ENCODE measurements around the gene CACNA1S.

The CACNA1S gene

DNA sequence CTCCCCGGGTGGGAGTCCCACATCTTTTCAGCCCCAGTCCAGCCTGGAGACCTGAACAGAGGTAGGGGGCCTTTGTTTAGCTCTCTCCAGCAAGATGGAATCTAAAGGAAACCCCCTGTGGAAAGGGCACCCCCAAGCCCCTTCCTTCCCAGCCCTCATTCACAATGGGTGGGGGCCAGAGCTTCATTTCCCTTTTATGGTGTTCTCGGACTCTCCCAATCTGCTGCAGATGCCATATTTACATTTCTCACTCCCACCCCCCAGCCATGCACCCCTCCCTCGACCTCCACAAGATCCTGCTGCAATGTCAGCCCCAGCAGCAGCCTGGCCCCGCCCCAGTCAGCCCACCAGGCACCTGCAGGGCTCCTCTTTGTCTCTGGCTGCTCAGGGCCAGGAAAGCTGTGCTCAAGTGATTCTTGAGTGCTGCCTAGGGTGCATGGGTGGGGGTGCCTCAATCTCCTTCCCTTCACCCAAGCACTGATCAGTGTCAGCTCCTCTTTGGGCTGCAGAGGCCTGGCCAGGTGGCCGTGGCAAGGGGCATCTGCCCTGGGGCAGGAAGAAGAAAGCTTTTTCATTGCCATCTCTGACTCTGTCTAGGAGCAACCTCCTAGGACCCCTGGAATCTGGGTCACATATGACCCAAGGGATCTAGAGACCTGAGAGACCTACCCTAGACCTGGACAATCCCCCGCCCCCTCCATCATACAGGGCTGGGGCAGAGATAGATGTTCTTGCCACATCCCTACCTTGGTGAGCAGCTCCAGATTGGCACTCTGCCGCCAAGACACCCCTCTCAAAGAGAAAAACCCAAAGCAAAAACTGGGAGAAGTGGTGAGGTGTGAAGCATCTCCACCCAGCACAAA lies 90.4 kb downstream of the CACNA1S start:
- in situ Hi-C loops (cut with MboI; ENCODE audit: low sequenced_read_pairs, unreplicated experiment): no loop called here
- no peak for DNase-seq (ENCODE audit: low spot score)
- TF ChIP-seq, protein P1, sequence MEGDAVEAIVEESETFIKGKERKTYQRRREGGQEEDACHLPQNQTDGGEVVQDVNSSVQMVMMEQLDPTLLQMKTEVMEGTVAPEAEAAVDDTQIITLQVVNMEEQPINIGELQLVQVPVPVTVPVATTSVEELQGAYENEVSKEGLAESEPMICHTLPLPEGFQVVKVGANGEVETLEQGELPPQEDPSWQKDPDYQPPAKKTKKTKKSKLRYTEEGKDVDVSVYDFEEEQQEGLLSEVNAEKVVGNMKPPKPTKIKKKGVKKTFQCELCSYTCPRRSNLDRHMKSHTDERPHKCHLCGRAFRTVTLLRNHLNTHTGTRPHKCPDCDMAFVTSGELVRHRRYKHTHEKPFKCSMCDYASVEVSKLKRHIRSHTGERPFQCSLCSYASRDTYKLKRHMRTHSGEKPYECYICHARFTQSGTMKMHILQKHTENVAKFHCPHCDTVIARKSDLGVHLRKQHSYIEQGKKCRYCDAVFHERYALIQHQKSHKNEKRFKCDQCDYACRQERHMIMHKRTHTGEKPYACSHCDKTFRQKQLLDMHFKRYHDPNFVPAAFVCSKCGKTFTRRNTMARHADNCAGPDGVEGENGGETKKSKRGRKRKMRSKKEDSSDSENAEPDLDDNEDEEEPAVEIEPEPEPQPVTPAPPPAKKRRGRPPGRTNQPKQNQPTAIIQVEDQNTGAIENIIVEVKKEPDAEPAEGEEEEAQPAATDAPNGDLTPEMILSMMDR (IDR thresholded peaks at IDR 0.05; ENCODE audit: borderline replicate concordance, control extremely low read depth, extremely low read depth, insufficient read depth, missing control alignments): no peak

DNA sequence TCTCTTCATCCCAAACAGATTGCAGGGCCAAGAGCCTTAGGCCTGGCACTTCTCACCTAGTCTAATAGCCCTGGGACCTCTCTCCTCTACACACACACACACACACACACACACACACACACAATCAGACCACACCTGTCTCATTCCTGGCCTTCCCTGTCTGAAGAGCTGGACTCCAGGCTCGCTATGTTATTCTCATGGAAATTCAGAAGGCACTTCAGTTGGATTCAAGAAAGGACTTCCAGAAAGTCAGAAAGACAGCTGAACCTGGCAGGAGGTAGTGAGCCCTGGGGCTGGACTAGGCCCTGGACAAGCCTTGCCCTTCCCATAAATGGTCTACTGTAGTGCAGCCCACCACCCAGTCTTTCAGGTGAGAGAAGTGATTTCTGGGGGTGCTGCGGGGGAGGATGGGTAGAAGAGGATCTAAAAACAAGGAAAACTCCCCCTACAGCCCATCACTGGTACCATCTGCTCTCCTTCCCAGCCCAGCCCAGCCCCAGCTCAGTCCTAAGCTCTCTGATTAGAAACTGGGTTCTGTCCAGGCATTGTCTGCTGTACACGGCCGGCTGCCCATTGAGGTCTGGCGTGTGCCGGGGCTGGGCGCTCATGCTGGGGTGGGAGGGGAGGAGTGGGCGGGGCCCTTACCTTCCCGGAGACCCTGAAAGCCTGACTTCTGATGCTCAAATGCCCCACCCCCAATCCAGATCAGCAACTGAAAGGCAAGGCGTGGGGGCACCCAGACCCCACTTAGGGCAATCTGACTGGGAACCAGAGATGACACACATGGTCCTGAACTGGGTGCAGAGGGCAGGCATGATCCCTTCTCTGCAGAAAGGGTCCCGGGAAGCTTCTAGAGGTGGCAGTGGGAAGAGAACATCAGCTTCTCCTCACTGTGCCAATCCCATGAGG lies 91.3 kb downstream of the CACNA1S start:
- TF ChIP-seq, protein P1 (IDR thresholded peaks at IDR 0.05; ENCODE audit: borderline replicate concordance, control extremely low read depth, extremely low read depth, insufficient read depth, missing control alignments): no peak
- in situ Hi-C loops (cut with MboI; ENCODE audit: low sequenced_read_pairs, unreplicated experiment): no loop called here
- DNase-seq (ENCODE audit: low spot score): no peak

DNA sequence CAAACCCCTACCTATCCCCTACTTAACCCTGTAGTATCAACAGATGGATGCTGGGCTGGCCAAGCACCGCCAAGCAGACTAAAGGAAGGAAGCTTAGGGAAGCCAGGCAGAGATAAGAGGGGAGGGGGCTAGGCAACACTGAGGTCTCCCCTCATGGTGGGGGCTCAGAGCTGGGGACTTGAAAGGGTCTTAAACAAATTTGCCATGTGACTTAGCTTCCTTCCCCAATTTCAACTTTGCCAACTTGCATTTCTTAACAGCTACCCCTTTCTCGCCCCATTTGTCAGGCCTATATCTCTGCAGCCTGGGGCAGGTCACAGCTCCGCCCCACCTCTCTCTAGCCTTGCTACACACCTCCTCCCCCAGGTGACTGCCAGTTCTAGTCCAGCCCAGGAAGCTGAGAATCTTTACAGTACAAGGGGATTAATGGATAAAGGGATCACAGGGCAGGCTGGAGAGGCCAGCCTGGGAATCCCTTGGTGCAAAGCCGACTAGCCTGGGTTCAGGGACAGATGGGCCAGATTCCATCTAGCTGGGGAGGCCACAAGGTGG lies 92.1 kb downstream of the CACNA1S start:
- no peak for DNase-seq (ENCODE audit: low spot score)
- TF ChIP-seq, protein P1 (IDR thresholded peaks at IDR 0.05; ENCODE audit: borderline replicate concordance, control extremely low read depth, extremely low read depth, insufficient read depth, missing control alignments): no peak
- in situ Hi-C loops (cut with MboI; ENCODE audit: low sequenced_read_pairs, unreplicated experiment): no loop called here

DNA sequence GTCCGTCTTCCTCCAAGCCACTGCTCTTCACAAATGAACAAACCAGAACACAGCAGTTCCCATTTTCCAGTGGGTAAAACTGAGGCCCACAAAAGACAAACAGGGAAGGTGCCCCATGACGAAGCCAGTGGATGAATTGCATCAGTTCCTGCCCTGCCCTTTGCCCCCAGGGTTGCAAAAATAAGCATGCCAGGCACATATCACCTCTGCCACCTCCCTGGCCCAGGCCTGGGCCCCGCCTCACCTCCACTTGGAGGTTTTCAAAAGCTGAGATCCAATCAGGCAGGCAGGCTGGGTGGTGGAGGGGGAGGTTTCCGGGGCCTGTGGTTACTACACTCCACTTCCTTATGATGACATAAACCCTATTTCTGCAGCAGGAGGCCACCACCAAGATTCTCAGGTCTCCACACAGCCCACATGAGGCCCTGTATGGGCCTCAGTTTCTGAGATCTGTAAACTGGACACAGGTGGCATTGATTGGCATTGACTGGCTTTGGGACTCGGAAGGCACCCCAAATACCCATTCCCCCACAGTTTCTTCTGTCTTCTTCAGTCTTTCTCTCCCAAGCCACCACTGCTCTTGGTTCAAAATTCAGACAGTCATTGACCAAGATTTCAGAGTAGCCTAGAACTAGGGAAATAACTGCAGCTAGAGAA lies 92.8 kb downstream of the CACNA1S start:
- TF ChIP-seq, protein P1 (IDR thresholded peaks at IDR 0.05; ENCODE audit: borderline replicate concordance, control extremely low read depth, extremely low read depth, insufficient read depth, missing control alignments): no peak
- peak; percentile 91 for DNase-seq (ENCODE audit: low spot score)
- in situ Hi-C loops (cut with MboI; ENCODE audit: low sequenced_read_pairs, unreplicated experiment): no loop called here

DNA sequence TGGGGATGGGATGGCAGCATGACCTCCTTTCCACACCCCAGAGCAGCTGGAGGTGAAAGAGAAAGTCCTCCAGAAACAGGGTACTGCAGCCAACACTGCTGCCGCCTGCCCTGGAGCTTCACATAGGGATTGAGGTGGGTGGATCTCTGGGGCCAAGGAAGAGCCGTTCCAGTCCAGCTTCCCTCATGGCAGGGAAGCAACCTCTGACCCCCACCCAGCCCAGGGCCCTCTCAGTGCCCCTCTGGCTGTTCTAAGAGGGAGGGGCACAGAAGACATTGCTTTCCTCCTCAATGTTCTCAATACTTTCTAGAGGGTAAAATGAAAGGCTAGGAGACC lies 94.4 kb downstream of the CACNA1S start:
- in situ Hi-C loops (cut with MboI; ENCODE audit: low sequenced_read_pairs, unreplicated experiment): no loop called here
- TF ChIP-seq, protein P1 (IDR thresholded peaks at IDR 0.05; ENCODE audit: borderline replicate concordance, control extremely low read depth, extremely low read depth, insufficient read depth, missing control alignments): no peak
- DNase-seq (ENCODE audit: low spot score): no peak

Measured in GM13976 (cell line).